ENCODE data around the gene TBC1D16. TPM values are rescaled to one million over a fixed set of nuclear protein-coding genes. Genes with fewer than 3 reads are reported as not detected.

The TBC1D16 gene
- total RNA-seq, 3 donors from 2014 or later: 27.1 to 92.2 (median 32.8) TPM

DNA sequence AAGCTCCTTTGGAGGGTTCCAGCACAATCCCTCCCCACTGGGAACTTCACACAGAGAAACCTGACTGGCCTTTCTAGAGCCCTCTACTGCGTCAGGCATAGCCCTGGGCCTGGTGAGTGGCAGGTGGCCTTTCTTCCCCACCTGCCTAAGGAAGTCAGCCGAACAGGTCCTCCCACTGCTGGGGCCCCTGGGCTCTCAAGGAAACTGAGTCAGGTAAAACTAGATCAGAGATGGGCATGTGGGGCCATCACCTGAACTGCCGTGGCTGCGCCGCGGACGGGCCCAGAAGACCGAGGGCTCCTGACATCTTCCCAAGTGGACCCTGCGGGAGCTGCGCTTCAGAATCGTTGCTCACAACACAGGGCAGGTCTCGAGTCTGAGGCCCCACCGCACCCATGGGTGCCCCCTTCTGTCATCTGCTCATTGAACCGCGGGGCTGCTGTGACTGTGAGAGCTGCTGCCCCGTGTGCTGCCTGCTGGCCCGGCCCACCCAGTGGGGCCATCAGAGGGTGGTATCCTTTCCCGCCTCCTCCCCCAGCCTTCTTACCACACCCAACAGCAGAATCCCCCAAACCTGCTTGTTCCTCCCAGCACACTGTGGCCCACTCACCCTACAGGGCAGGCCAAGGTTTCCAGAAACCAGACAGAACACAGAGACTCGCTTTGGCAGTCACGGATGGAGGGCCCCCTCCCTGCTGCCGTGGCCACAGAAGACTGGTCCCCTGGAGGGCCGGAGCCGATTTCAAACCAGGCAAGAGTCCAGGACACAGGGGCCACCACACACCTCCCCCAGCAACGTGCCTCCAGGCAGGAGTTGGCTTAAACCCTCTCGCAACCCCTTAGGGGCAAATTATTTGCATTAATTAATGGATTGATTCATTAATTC lies 81.1 kb downstream of the TBC1D16 start:
- Histone ChIP-seq H3K4me3 (no peak overlapping the region), H3K9me3 (no peaks in the 10 kb centered on the region), H3K36me3 (no peaks in the 10 kb centered on the region), H3K27me3 (no peaks in the 10 kb centered on the region), H3K4me1 (peaks cover 0 to 3% of the 10 kb centered on the region in 2 donors), H3K27ac (no peak overlapping the region)
- intact Hi-C loops (cut with DNase I; ENCODE audit: low total_unique reads): no loop called here
- DNase-seq (ENCODE audit: low spot score in 2 of 2): peak in 1 of 2 donors; percentile 25
- TF ChIP-seq, protein P1, sequence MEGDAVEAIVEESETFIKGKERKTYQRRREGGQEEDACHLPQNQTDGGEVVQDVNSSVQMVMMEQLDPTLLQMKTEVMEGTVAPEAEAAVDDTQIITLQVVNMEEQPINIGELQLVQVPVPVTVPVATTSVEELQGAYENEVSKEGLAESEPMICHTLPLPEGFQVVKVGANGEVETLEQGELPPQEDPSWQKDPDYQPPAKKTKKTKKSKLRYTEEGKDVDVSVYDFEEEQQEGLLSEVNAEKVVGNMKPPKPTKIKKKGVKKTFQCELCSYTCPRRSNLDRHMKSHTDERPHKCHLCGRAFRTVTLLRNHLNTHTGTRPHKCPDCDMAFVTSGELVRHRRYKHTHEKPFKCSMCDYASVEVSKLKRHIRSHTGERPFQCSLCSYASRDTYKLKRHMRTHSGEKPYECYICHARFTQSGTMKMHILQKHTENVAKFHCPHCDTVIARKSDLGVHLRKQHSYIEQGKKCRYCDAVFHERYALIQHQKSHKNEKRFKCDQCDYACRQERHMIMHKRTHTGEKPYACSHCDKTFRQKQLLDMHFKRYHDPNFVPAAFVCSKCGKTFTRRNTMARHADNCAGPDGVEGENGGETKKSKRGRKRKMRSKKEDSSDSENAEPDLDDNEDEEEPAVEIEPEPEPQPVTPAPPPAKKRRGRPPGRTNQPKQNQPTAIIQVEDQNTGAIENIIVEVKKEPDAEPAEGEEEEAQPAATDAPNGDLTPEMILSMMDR (IDR thresholded peaks at IDR 0.05): no peak
- no peak for TF ChIP-seq POLR2A (IDR thresholded peaks at IDR 0.05)
- no peak for TF ChIP-seq POLR2AphosphoS5 (IDR thresholded peaks at IDR 0.05)

DNA sequence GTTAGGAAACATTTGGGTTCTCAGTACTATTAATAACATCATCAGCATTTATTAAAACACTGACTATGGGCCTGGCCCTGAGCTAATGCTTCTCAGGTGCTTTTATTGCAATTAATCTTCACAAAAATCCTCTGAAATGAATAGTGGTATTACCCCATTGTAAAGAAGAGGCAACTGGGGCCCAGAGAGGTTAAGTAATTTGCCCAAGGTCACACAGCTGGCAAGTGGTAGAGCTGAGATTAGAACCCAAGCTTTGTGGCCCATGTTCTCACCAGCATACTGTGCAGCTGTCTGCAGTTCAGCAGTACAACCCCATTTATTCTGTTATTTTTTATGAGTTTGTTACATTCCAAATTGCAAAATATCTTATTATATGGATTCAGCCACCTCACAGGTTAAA lies 82.3 kb downstream of the TBC1D16 start:
- no peak for DNase-seq (ENCODE audit: low spot score in 2 of 2)
- no peaks in the 10 kb centered on the region for H3K9me3 ChIP-seq
- TF ChIP-seq, protein P1 (IDR thresholded peaks at IDR 0.05): no peak
- TF ChIP-seq POLR2AphosphoS5 (IDR thresholded peaks at IDR 0.05): no peak
- no peak for TF ChIP-seq POLR2A (IDR thresholded peaks at IDR 0.05)
- intact Hi-C loops (cut with DNase I; ENCODE audit: low total_unique reads): no loop called here
- peaks cover 0 to 3% of the 10 kb centered on the region in 2 donors for H3K4me1 ChIP-seq
- H3K27me3 ChIP-seq: no peaks in the 10 kb centered on the region
- no peaks in the 10 kb centered on the region for H3K36me3 ChIP-seq
- H3K4me3 ChIP-seq: no peak overlapping the region
- H3K27ac ChIP-seq: no peak overlapping the region

DNA sequence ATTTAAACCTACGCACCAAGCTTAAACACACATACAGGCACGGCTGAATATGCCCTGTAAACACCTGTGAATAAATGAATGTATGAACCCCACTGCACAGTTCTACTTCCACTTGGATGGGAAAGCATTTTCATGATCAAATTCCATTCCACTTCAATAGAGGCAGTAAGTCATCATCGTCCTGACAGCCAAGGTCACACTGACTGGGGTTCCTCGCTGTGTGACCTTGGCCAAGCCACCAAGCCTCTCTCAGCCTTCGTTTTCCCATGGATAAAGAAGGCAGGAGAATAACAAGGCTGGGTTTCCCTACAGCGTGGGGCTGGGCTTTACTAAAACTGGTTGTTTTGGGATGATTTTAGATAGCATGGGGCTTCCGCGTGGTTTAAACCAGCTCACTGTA lies 82.8 kb downstream of the TBC1D16 start:
- peaks cover 0 to 3% of the 10 kb centered on the region in 2 donors for H3K4me1 ChIP-seq
- no peaks in the 10 kb centered on the region for H3K36me3 ChIP-seq
- intact Hi-C loops (cut with DNase I; ENCODE audit: low total_unique reads): no loop called here
- no peak overlapping the region for H3K4me3 ChIP-seq
- no peak for DNase-seq (ENCODE audit: low spot score in 2 of 2)
- no peaks in the 10 kb centered on the region for H3K9me3 ChIP-seq
- no peak overlapping the region for H3K27ac ChIP-seq
- no peaks in the 10 kb centered on the region for H3K27me3 ChIP-seq
- no peak for TF ChIP-seq POLR2A (IDR thresholded peaks at IDR 0.05)
- TF ChIP-seq, protein P1 (IDR thresholded peaks at IDR 0.05): no peak
- no peak for TF ChIP-seq POLR2AphosphoS5 (IDR thresholded peaks at IDR 0.05)

DNA sequence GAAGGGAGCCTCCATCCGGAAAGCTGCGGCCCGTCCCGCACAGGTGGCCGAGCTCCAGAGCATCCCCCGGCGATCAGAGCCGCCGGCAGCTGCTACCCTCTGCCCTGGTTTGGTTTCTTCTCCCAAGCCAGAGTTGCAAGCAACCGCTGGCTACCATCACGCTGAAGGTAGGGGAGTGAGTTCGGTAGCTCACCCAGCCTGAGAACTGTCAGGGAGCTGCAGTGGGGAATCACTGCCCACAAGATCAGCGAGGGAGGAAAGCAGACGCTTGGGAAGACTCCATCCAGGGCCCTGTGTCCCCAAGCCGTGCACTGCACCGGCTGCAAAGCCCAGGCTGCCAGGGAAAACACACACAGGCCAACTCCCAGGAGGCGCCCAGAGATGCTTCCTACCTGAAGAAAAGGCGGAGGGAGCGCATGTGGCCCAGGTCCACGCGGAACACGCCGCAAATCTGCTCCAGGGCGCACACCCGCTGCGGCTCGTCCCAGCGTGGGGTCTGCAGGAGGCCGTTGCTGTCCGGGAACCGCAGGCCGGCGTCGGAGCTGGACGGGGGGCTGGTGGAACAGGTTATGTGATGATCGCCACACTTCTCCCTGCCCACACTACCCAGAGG lies 83.3 kb downstream of the TBC1D16 start:
- DNase-seq (ENCODE audit: low spot score in 2 of 2): peak in 1 of 2 donors; percentile 35
- Histone ChIP-seq H3K4me3 (no peak overlapping the region), H3K27ac (peak overlapping the region in 1 of 2 donors; percentile 77), H3K9me3 (no peaks in the 10 kb centered on the region), H3K27me3 (no peaks in the 10 kb centered on the region), H3K4me1 (peaks cover 0 to 3% of the 10 kb centered on the region in 2 donors), H3K36me3 (no peaks in the 10 kb centered on the region)
- intact Hi-C loops (cut with DNase I; ENCODE audit: low total_unique reads): no loop called here
- TF ChIP-seq, protein P1 (IDR thresholded peaks at IDR 0.05): no peak
- TF ChIP-seq POLR2A (IDR thresholded peaks at IDR 0.05) (no peak), POLR2AphosphoS5 (IDR thresholded peaks at IDR 0.05) (no peak)

Measured in breast epithelium (tissue), 4 donors.